PC-9 (cell line): ENCODE measurements around the gene KCNMB2. TPM values are rescaled to one million over a fixed set of nuclear protein-coding genes. Genes with fewer than 3 reads are reported as not detected.

Experiments used
- BruUV-seq: library from RNA; stranded (reverse); fragments of 400-500 nt; replicated peaks from 2 replicates; lab custom pipeline; 2021; lab: Mats Ljungman, UMichigan
- CTCF ChIA-PET: fragments of 300-600 bp; sonication (Branson Sonifier 250); formaldehyde crosslinking; loops from one replicate; lab custom pipeline; 2022; ENCODE audit warnings: antibody characterized with exemption; lab: Charles Lee
- POLR2A ChIA-PET: fragments of 300-600 bp; sonication (Branson Sonifier 250); formaldehyde crosslinking; loops from one replicate; lab custom pipeline; 2022; ENCODE audit warnings: antibody characterized with exemption; ENCODE audit not compliant: unreplicated experiment; lab: Charles Lee
- DNase-seq, 2 experiments: peaks; one replicate each; pipeline versions ENCODE4 v3.0.0 to v3.0.0-alpha.2; 2015 to 2022; ENCODE audit warnings: mixed read lengths in 1 of 2
- H2AFZ ChIP-seq: fragments of 200-600 bp; sonication (generic); 2 replicates; pipeline ENCODE4 v1.8.1; 2017; ENCODE audit warnings: antibody characterized with exemption
- H3F3A ChIP-seq: fragments of 200-600 bp; sonication (generic); 2 replicates; pipeline ENCODE4 v1.8.1; 2017; ENCODE audit warnings: antibody characterized with exemption, mild to moderate bottlenecking, low read depth; ENCODE audit not compliant: insufficient read depth
- H3K27ac ChIP-seq: fragments of 200-600 bp; sonication (generic); 2 replicates; pipeline ENCODE4 v1.6.1; 2016; ENCODE audit warnings: mixed run types
- H3K27me3 ChIP-seq: fragments of 200-600 bp; sonication (generic); 2 replicates; pipeline ENCODE4 v1.6.1; 2016; ENCODE audit warnings: low read depth, mixed run types; ENCODE audit not compliant: insufficient read depth
- H3K36me3 ChIP-seq: fragments of 200-600 bp; sonication (generic); 2 replicates; pipeline ENCODE4 v1.6.1; 2016; ENCODE audit warnings: low read depth, mixed run types
- H3K4me1 ChIP-seq: fragments of 200-600 bp; sonication (generic); replicated peaks from 2 replicates; pipeline ENCODE4 v1.6.1; 2016; ENCODE audit warnings: mixed run types; ENCODE audit not compliant: insufficient read depth
- H3K4me2 ChIP-seq: fragments of 200-600 bp; sonication (generic); 2 replicates; pipeline ENCODE4 v1.6.1; 2017; ENCODE audit warnings: mixed run types
- H3K4me3 ChIP-seq: fragments of 200-600 bp; sonication (generic); 2 replicates; pipeline ENCODE4 v1.6.1; 2016; ENCODE audit warnings: mixed run types
- H3K79me2 ChIP-seq: fragments of 200-600 bp; sonication (generic); 2 replicates; pipeline ENCODE4 v1.6.1; 2017; ENCODE audit warnings: low read depth, mixed run types
- H3K9me2 ChIP-seq: fragments of 200-600 bp; sonication (generic); 2 replicates; pipeline ENCODE4 v1.8.1; 2017; ENCODE audit warnings: mild to moderate bottlenecking; ENCODE audit not compliant: insufficient read depth
- H3K9me3 ChIP-seq: fragments of 200-600 bp; sonication (generic); 2 replicates; pipeline ENCODE4 v1.8.1; 2016; ENCODE audit warnings: low read depth; ENCODE audit not compliant: insufficient read depth
- H4K20me1 ChIP-seq: fragments of 200-600 bp; sonication (generic); 2 replicates; pipeline ENCODE4 v1.8.1; 2017; ENCODE audit not compliant: insufficient read depth
- EZH2 ChIP-seq: fragments of 200-600 bp; sonication (generic); IDR thresholded peaks from 2 replicates; pipeline ENCODE4 v1.8.0; 2017; ENCODE audit warnings: antibody characterized with exemption, low read depth
- intact Hi-C: fragments of 100-400 bp; cut with micrococcal nuclease; formaldehyde crosslinking; loops from one replicate; pipeline ENCODE4 v1.10.0; 2022; ENCODE audit not compliant: unreplicated experiment
- total RNA-seq: library from RNA; stranded (reverse); gene quantifications from 2 replicates; pipeline ENCODE4 v1.2.3, GENCODE V29; 2021
- TF ChIP-seq, protein P1 (sequence below): fragments of 200-600 bp; sonication (generic); conservative IDR thresholded peaks from 2 replicates; pipeline ENCODE4 v1.6.1; 2017; ENCODE audit warnings: mixed run types, antibody characterized with exemption, mild to moderate bottlenecking, moderate library complexity

The KCNMB2 gene
- total RNA-seq, 1 experiment from 2014 or later, result not detected

- ChIA-PET POLR2A (no interaction called here), CTCF (no interaction called here)
- Histone ChIP-seq H3K4me1 (no peaks in the 10 kb centered on the region), H2AFZ (no peak overlapping the region), H3K36me3 (no peaks in the 10 kb centered on the region), H3F3A (no peaks in the 10 kb centered on the region), H3K9me2 (no peaks in the 10 kb centered on the region), H3K4me3 (no peak overlapping the region), H4K20me1 (no peaks in the 10 kb centered on the region), H3K27ac (no peak overlapping the region), H3K9me3 (no peaks in the 10 kb centered on the region), H3K79me2 (no peaks in the 10 kb centered on the region), H3K27me3 (no peaks in the 10 kb centered on the region), H3K4me2 (no peak overlapping the region)
- no peak for TF ChIP-seq EZH2
- TF ChIP-seq, protein P1, sequence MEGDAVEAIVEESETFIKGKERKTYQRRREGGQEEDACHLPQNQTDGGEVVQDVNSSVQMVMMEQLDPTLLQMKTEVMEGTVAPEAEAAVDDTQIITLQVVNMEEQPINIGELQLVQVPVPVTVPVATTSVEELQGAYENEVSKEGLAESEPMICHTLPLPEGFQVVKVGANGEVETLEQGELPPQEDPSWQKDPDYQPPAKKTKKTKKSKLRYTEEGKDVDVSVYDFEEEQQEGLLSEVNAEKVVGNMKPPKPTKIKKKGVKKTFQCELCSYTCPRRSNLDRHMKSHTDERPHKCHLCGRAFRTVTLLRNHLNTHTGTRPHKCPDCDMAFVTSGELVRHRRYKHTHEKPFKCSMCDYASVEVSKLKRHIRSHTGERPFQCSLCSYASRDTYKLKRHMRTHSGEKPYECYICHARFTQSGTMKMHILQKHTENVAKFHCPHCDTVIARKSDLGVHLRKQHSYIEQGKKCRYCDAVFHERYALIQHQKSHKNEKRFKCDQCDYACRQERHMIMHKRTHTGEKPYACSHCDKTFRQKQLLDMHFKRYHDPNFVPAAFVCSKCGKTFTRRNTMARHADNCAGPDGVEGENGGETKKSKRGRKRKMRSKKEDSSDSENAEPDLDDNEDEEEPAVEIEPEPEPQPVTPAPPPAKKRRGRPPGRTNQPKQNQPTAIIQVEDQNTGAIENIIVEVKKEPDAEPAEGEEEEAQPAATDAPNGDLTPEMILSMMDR, result no peak
- BruUV-seq, result no TSS peak
- intact Hi-C loops, result no loop called here
- DNase-seq, result no peak
Observed at GRCh38 chr3:178835033-178835432, 298.8 kb downstream of the KCNMB2 start.

- Histone ChIP-seq H3F3A (no peaks in the 10 kb centered on the region), H3K27me3 (no peaks in the 10 kb centered on the region), H3K9me2 (no peaks in the 10 kb centered on the region), H3K9me3 (0 out of 2 replicates have a peak, but pooled peaks cover 3% of the 10 kb centered on the region), H3K4me3 (no peak overlapping the region), H3K79me2 (no peaks in the 10 kb centered on the region), H3K4me2 (no peak overlapping the region), H3K27ac (no peak overlapping the region), H2AFZ (no peak overlapping the region), H3K36me3 (no peaks in the 10 kb centered on the region), H4K20me1 (no peaks in the 10 kb centered on the region), H3K4me1 (no peaks in the 10 kb centered on the region)
- DNase-seq, result no peak
- BruUV-seq, result no TSS peak
- ChIA-PET CTCF (no interaction called here), POLR2A (no interaction called here)
- intact Hi-C loops, result no loop called here
- TF ChIP-seq EZH2, result no peak
- TF ChIP-seq, protein P1, result no peak
Observed at GRCh38 chr3:178837512-178837911, 301.3 kb downstream of the KCNMB2 start.

GRCh38 chr3:178840586-178840985 is 304.4 kb downstream of the KCNMB2 start:
- Histone ChIP-seq H3K4me3 (no peak overlapping the region), H3K9me2 (no peaks in the 10 kb centered on the region), H3F3A (no peaks in the 10 kb centered on the region), H3K79me2 (no peaks in the 10 kb centered on the region), H3K27me3 (no peaks in the 10 kb centered on the region), H4K20me1 (no peaks in the 10 kb centered on the region), H3K4me2 (no peak overlapping the region), H3K9me3 (0 out of 2 replicates have a peak, but pooled peaks cover 3% of the 10 kb centered on the region), H3K4me1 (no peaks in the 10 kb centered on the region), H3K27ac (no peak overlapping the region), H3K36me3 (no peaks in the 10 kb centered on the region), H2AFZ (no peak overlapping the region)
- ChIA-PET CTCF (interaction anchor here (0.6 kb wide), 1 partner anchor 1413 kb away, joined by 3 read pairs; no protein-coding TSS in a partner anchor), POLR2A (no interaction called here)
- TF ChIP-seq EZH2, result no peak
- TF ChIP-seq, protein P1, result no peak
- DNase-seq, result no peak
- BruUV-seq, result no TSS peak
- intact Hi-C loops, result no loop called here
